NCI-H187 (cell line): ENCODE measurements around the gene VPS11.

Experiments used
- DNase-seq, 2 experiments: peaks; one replicate each; lab custom pipeline; 2025; lab: John Stamatoyannopoulos, UW

The VPS11 gene

DNA sequence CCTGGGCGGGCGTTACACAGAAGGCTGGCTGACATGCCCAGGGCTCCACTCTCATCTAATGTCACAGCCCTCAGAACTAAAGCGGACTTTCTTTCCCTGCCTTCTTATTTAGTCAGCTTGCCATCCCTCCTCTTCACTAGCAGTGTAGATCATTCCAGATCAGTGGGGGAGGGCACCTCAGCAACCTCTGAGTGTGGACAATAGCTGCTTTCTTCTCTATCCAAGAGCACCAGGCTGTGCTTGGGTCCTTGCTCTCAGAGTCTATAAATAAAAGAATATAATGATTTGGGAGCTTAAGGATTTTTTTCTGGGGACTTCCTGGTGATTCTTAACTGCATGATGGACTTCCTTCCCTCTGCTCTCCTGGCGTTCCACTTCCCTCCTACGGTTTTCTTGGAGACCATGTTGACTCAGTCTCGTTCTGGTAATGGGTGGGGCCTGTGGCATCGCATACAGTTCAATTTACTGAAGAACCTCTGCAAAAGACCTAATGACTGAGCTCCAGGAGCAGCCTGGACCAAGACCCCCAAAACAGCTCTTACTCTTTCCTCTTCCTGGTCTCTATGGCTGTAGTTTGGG, 14.2 kb downstream of the VPS11 start:
- DNase-seq, result no peak

DNA sequence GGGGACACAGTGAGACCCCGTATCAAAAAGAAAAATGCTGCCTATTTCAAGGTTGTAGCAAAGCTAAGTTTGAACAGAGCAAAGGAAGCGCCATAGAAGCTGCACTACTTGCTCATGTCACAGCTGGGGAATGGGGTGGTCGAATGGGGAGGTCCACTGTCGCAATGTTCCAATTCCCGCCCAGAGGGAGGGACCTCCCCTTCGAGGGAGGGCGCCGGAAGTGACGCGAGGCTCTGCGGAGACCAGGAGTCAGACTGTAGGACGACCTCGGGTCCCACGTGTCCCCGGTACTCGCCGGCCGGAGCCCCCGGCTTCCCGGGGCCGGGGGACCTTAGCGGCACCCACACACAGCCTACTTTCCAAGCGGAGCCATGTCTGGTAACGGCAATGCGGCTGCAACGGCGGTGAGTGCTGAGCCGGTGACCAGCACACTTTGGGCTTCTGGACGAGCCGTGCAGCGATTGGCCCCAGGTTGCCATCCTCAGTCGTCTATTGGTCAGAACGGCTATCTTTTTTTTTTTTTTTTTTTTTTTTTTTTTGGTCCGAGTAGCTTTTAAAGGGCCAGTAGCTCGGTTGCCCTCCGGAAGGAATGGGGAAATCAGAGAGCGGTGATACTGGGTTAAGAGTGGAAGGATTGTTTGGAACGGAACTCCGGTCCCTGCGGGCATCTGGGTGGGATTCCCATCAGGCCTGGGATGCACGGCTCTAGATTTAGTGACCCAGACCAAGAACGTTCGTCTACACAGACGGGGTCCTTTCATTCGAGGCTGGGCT, 17.2 kb downstream of the VPS11 start, which contains the start of gene HMBS:
Gene HMBS, plus strand, starts transcription at position 219 of the 774 bp plus-strand sequence. Its CDS starts 153 bp downstream, at position 372.
- peak; percentile 84 to 97 for DNase-seq

DNA sequence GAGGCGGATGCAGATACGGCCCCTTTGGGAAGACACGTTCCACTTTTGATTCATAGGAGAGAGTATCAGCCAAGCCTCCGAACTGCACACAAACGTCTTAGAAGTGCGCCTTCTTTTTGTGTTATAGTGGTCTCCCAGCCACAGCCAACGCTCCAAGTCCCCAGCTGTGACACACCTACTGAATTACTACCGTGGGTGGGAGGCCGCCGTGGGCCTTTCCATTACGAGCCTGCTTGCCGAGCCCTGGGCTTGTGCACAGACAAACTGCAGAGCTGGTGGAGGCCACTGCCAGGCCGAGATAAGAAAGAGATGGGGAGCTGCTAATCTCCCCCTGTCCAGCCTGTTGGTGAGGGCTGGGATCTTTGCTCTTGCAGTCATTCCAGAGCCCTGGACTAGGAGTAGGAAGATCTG, 17.8 kb downstream of the VPS11 start:
- no peak for DNase-seq

DNA sequence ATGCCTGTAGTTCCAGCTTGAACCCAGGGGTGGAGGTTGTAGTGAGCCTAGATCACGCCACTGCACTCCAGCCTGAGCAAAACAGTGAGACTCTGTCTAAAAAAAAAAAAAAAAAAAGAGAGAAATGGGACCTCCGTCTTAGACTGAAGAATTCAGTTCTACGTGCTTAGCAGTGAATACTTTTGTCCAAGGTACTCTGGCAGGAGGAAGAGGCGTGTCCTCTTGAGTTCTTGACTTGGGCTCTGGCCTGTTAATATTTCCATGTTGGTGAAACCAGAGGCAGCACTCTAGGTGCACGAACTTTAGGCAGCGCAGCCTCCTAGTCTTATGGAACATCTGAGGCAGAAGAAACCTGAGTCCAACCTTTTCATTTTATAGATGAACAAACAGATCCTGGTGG, 19.5 kb downstream of the VPS11 start:
- DNase-seq, result no peak

DNA sequence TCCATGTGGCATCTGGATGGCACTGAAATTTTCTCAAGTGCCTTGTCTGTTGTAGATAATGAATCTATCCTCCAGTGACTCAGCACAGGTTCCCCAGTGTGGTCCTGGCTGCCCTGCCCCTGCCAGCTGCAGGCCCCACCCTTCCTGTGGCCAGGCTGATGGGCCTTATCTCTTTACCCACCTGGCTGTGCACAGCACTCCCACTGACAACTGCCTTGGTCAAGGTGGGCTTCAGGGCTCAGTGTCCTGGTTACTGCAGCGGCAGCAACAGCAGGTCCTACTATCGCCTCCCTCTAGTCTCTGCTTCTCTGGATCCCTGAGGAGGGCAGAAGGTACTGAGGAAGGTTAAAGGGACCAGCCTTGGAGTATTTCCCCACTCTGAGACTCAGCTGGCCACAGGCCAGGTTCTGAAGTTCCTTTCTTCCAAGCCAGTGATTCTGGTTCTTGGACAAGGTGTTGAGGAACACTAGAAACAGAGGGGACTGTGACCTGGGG, 20.2 kb downstream of the VPS11 start:
- DNase-seq, result no peak

DNA sequence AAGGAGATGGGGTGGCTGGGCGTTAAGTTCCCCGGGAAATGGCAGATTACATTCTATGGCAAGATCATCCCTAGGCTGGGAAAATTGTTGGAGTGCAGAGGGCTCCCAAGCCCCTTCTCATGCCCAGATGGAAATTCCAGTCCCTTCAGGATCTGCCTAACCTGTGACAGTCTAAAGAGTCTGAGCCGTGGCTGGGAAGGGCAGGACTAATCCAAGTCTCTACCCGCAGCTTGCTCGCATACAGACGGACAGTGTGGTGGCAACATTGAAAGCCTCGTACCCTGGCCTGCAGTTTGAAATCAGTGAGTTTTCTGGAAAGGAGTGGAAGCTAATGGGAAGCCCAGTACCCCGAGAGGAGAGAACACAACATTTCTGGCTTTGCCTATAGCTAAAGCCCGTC, 20.8 kb downstream of the VPS11 start:
- DNase-seq, result no peak

DNA sequence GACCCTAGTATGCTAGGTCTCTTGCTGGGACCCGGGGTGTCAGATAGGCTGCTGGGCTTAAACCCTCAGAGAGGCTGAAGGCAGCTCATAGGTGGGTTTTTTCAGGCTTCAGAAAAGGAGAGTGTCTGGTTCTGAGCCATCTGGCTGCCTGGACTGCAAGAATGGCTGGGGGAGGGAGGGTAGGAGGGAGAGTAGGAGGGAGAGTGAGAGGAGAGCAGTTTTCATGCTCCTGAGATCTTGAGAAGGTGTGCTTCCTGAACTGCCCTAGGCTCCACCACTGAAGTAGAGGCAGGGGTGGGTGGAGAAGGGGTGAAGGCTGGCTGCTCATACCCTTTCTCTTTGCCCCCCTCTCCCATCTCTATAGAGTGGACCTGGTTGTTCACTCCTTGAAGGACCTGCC, 21.7 kb downstream of the VPS11 start:
- DNase-seq, result no peak

DNA sequence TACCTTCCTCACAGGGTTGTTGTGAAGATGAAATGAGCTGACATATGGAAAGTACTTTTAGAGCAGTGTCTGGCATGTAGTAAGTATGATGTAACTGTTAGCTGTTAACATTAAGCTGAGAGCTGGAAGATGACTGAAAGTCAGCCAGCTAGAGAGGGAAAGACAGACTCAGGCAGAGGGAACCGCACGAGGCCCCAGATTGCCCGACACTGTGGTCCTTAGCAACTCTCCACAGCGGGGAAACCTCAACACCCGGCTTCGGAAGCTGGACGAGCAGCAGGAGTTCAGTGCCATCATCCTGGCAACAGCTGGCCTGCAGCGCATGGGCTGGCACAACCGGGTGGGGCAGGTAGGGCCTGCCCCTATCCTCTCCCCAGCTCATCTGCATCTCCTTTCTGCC, 23.6 kb downstream of the VPS11 start:
- no peak for DNase-seq

DNA sequence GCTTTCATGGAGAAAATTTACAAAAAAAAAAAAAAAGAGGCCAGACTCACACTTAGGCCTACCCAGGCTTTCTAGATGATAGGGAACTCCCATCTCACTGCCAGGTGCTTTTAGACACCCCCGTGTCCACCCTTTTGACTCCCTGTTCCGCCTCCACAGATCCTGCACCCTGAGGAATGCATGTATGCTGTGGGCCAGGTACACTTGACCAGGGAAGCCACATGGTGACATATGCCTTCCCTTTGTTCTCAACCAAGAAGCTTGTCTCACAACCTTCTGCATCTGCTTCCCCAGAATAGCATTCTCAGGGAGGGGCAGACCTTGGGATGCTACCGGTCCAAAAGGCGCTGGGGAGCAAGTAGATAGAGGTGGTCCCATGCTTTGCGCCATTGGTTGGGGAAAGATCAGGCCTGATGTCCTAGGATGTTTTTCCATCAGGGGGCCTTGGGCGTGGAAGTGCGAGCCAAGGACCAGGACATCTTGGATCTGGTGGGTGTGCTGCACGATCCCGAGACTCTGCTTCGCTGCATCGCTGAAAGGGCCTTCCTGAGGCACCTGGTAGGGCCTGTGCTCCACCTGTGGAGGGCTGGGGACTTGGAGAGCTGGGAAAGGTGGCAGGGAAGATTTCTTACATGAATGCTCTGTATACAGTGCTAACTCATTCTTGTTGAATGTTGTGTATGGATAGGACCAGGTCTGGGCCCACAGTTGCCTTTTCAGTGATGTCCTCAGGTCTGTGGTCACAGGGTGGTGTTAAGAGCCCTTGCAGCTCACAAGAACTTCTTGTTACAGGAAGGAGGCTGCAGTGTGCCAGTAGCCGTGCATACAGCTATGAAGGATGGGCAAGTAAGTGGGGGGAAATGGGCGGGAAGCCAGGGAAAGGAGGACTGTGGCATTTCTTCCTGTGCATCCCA, 24.6 kb downstream of the VPS11 start:
- DNase-seq, result no peak

DNA sequence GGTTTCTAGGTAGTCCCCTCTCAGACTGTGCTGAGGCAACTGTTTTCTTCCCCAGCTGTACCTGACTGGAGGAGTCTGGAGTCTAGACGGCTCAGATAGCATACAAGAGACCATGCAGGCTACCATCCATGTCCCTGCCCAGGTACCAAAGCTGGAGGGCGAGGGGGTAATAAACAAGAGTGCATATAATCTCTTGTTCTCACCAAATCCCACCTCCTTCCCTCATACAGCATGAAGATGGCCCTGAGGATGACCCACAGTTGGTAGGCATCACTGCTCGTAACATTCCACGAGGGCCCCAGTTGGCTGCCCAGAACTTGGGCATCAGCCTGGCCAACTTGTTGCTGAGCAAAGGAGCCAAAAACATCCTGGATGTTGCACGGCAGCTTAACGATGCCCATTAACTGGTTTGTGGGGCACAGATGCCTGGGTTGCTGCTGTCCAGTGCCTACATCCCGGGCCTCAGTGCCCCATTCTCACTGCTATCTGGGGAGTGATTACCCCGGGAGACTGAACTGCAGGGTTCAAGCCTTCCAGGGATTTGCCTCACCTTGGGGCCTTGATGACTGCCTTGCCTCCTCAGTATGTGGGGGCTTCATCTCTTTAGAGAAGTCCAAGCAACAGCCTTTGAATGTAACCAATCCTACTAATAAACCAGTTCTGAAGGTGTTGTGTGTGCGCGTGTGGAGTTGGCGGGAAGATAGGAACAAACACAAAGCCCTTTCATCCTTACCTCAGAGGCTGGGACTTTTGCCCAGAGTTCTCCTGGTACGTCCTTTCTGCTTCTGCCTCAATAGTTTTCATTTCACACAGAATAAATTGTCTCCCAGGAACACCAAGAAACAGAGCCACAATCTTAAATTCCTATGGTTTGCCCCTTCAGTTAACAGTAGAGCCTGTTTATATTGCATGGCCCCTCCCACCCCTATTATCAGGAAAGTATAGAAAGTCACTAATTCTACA, 25.5 kb downstream of the VPS11 start:
- no peak for DNase-seq

DNA sequence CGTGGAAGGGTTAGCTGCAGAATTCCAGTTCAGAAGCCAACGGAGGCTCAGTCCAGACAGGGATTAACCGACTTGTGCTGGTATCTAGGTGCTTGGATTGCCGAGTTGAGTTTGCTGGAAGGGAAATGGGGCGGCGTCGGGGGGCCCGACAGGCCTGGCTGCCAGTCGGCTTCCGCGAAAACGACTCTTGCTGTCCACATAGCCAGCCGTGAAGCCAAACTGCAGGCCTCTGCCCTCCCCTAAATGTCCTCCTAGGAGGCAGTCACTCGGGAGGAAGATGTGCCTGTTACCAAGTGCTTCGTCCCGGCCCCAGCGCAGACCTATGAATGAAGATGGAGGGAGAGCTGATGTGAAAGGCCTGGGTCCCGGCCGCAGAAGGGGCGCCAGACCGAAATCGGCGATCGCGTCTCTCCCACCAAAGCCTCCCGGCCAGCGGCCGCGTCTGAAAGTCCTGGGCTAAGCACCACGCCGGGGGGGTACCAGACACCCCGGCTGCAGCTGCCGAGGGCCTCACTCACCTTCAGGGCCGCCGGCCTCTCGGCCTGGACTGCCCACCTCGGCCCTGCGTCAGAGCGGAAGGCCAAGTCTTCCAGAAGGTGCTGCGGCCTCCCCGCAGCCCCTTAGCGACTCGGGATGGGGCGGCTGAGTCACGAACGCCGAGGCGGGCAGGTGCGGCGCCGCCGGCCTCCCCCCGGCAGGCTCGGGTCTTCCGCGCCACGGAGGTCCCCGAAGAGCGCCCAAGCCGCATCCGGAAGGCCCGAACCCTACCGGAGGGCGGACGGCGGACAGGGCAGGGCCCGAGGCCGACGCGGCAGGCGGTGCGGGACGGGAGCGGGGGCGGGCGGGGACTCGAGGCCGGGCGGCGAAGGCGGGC, 26.6 kb downstream of the VPS11 start:
- no peak for DNase-seq

DNA sequence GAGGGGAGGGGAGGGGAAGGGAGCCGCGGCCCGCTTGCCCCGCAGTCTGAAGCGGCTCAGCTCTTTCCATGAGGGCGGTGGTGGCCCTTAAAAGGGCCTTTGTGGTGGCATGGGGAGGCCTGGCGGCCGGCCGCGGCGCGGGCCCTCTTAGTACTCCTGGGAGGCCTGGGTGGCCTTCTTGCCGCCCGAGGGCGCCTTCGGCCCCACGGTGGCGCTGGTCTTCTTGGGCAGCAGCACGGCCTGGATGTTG, 27.1 kb downstream of the VPS11 start:
- DNase-seq, result peak in 1 of 2 experiments; percentile 28

DNA sequence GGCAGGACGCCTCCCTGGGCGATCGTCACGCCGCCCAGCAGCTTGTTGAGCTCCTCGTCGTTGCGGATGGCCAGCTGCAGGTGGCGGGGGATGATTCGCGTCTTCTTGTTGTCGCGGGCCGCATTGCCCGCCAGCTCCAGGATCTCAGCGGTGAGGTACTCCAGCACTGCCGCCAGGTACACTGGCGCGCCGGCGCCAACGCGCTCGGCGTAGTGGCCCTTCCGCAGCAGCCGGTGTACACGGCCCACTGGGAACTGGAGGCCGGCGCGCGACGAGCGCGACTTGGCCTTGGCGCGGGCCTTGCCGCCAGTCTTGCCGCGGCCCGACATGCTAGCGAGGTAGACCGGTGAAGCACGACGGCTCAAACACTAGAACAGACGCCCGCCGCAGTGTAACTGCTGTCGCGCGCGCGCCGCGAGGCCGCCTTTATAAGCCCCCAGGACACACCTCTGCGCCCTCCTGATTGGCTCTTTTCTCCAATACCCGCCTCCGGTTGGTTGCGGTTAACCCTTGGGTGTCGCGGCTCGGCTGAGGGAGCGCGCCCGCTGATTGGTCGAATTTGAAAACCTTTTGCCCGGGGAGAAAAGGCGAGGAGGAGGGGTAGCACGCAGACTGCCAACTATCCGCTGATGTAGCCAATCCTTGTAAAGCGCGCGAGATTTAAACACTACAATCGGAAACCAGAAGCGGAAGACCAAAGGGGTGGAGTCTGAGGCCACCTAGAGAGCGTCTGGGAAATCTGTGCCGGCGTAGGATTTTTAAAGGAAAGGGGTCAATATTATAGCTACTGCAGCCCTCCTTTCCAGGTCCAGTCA, 27.7 kb downstream of the VPS11 start:
- DNase-seq, result peak; percentile 93 to 98

DNA sequence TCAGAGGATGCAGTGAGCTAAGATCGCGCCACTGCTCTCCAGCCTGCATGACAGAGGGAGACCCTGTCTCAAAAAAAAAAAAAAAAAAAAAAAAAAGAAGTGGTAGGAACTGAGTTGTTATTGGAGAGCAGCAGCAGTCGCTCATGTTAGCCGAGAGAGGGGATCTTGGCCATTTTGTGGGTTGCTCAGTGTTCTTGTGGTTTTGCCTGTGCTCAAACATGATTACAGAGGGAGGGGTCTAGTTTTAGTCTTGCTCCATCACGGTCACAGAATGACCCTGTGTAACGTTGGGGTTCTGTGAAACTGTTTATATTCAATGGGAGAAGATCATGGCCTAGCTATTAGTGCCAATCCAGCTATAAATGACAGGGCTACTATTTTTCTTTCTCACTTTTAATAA, 32.1 kb downstream of the VPS11 start:
- no peak for DNase-seq

DNA sequence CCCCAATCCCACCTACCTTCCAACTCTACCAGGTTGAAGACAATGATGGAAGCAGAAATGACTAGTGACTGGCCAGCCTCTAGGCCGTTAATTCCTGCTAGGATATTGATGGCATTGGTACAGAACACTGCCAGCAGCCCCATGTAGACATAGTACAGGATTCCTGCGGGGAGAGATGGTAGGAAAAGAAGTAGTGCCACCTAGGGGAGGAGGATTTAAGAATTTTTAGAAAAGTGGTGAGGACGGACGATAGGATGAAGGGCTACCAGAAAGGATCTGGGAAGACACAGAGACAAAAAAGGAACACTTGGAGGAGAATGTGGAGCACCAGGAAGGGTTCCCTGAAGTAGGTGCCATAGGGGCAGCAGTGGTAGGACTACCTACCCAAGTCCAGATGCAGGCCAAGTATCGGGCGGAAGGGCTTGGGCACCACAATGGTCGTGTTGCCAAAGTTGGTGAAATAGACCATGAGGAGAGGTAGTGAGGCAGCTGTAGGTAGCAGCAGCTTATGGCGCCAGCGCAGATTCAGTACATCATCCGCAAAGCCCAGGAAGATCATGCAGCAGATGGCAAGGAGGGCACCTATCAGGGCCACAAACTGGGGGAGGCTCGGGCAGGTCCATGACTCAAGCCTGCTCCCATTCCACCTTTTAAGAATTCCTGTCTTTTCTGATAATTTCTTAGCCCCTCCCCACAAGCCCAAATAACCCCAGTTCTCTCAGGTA, 32.8 kb downstream of the VPS11 start:
- DNase-seq, result no peak

DNA sequence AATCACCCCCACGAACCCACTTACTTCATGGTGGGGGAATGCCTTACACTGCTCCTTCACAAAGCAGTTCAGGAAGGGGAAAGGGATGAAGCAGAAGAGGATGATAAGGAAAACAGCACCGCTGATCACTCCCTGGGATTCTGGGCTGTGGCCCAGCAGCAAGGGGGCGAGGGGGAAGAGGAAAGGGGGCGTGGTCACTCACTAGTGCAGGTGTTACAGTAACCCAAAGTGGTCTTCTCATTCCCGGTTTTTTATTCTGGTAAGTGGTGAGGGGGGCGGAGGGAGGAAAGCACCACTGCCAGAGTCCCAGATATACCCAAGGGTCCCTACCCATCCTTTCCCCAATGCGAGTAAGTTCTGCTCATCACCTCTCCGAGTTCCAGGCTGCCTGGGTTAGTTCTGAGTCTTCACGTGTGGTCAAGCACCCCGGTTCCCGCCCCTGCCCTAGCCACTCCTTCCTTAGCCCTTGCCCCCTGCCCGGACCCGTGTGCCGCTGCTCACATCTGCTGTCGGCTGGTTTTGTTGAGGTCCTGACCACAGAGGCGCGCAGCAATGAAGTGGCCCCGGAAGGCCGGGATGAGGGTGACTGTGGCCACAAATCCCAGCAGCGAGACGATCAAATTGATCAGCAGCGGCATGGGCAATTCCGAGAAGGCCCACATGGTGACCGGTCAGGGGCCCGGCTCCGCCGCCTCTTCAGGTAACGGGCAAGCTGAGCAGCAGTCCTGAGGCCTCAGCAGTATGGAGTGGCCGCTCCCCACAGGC, 33.6 kb downstream of the VPS11 start:
- no peak for DNase-seq

DNA sequence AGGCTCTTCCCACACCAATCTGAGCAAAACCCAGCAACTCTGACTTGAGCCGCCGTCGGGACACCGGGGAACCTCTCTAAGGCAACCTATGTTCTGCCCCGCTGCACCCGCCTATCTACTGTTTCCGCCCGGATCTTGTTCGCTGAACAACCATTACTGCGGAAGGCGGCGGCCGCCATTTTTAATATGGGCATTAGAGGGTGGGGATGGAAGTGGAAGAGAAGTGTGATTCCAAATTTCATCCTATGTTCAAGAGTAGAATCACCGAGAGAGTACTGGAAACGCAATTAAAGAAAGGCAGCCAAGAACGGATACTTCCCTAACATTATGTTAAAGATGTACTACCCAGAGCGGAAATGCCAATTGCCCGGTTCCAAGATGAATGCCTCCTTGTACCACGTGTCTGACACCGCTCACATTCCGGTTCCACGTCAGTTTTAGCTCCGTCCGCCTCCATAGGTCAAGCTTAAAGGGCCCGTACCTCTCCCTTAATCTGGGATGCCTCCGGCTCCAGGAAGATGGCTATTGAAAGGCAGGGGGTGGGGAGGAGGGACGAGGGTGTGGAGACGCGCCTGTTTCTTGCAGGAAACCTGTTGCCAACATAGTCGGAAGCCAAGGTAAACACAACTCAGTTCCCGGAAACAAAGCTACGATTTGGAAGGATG, 34.3 kb downstream of the VPS11 start, which contains the start of gene DPAGT1:
Gene DPAGT1, minus strand, starts transcription at position 95 of the 665 bp plus-strand sequence. CDS start 198 bp downstream, outside the sequence.
- peak; percentile 81 to 90 for DNase-seq
